ENCODE results near the gene KRTAP5-5.
"Not testable (repeated sequence)": the region's sequence is repeated elsewhere in the genome, so short reads cannot be mapped to it uniquely, and the experiment has no call there.

The KRTAP5-5 gene

DNA sequence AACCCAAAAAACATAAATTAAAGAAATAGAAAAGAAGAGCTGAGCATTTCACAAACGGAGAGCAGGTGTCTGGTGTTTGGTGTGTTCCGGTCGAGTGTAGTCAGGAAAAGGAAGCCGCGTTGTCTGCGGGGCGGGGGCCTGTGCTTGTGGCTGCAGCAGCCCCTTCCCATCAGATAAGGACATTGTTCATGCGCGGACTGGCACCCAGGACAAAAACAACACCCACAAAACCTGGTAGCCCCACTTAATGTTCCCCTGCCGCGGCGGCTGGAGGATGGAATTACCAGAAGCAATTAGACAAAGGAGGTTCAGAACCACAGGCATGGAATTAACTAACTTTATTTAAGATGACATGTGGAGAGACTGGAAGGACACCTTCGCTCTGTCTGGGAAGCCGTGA is 29.9 kb downstream of the KRTAP5-5 start:
- DNase-seq: no peak

DNA sequence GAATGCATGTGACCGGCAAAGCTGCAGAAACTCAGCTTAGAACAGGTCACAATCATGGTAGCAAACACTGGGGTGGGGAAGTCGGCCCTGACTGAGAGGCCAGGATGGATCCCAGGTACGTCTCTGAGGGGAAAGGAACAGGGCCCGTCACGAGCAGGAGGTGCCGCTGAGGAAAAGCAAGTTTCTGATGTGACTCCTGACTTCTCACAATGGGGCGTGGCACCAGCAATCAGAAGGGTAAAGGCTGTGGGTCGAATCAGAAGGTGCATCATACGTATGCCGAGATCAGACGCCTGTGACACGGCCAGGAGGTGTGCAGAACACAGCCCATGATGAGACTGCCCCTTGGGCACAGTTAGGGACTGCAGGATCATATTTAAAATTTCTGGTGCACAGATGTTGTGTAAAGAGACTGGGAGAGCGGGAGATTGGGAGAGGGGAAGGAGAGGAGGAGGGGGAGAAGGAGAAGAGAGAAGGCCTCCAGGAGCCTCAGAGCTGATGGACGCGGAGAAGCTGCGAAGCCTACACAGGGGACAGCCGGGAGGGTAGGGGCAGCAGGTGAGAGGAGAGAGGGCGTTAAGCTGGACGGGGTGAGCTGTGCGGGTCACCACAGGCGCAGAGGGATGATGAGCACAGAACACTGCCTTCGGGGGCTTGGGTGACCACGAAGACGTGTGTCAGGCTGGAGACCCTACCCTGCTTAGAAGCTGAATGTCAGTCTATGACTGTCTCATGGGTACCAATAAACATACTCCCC is 30.7 kb downstream of the KRTAP5-5 start:
- no peak for DNase-seq

DNA sequence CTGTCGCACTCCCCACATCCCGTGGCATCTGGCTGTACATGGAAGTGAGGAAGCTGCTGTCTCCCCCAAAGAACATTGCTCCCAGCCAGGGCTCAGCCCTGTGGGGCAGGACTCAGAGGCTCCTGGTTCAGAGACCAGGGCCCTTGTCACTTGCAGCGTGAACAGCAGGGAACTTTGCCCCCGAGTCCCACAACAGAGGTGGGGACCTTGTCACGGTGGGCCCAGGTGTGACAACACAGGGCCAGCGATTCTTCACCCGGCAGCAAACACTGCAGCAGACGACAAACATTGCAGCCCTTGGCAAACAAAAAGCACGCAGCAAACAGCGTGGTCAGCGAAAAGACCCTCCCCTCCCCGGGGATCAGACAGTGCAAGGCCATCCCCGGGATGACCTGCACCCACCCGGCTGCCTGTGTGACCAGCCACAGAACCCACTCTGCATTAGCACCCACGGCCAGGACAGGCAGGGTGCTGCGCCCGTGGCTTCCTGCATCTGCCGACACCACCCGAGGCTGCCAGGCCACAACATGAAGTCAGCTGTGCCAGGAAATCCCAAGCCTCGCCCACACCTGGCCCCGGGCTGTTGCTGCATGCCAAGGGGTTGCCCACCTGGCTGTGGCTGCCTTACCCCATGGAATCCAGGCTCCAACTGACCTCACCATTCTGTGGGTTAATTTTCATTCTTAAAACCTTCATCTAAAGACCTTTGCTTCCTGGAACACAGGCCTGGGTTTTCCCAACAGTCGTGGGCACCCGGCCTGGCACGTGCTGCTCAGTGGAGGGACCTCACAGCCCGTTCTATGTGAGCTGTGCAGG is 32.1 kb downstream of the KRTAP5-5 start:
- DNase-seq: not testable (repeated sequence)

DNA sequence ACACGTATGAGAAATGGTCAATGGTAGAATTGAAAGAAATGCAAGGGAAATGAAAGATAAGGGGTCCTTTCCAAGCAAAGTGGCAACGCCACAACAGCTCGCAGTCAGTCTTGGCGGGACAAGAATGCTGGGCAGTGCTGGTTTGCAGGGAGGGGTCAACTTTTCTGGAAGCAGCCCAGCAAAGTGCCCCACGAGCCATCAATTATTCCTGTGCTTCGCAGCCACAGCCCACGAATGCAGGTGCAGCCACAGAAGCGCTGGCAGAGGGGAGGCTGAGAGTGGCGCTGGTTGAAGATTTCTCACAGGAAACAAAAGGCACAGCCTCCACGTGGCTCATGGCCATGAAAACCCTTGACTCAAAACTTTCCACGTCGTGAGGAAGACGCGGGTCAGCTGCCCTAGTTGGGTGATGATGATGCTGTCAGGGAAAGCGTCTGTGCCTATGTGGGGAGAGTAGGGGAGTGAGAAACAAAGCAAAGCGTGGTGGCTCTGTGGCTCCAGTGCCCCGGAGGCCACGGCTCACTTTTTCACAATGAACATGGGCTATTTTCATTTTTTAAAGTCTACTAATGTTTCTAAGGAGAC is 33.2 kb downstream of the KRTAP5-5 start:
- DNase-seq: not testable (repeated sequence)

DNA sequence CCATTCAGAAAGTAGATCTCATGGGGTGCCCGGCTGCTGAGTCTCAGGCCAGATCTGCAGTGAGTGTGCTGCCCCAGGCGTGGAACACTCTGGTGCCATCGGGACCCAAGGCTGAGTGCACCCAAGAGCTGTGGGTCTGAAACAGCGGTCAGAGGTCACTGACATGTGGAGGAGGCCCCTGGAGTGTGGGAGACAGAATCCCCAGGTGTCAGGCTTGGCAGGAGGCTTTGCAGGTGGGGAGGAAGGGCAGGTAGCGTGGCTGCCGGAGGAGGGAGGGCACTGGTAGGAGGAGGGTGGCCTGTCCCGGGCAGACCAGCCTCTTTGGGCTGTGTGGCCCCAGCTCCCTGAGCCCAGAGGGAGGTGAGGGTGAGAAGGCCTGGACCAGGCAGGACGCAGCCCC is 35.7 kb downstream of the KRTAP5-5 start:
- DNase-seq: no peak

DNA sequence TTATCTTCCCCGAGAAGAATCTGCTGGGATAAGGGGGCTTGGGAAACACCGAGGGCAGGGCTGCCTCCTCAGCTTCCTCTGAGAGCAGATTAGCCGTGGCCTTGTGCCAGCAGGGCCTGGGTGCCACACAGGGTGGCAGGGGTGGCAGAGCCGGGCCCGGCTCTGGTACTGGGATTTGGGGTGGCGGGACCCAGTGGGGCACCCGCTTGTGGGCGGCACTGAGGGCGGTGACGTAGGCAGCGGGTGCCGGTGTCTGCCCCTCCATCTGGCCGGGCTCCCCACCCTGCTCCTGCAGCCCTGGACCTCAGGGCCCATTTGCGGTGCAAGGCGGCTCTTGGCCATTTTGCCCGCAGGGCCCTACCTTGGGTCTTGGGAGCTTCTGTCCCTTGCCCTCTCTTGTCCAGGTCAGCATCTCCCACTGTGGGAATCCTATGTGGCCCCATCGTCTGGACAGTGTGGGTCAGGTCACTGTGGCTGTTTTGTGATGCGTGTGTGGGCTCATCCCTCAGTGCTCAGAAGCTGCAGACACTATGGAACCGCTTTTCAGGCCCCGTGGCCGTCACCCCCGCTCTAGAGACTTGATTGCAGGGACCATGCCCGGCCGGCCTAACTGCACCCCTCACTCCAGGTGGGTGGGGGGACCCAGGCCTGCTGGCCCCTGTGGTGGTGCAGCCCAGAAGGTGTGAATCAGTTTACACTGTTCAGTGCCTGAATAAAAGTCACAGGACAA is 37.7 kb downstream of the KRTAP5-5 start:
- DNase-seq: no peak

DNA sequence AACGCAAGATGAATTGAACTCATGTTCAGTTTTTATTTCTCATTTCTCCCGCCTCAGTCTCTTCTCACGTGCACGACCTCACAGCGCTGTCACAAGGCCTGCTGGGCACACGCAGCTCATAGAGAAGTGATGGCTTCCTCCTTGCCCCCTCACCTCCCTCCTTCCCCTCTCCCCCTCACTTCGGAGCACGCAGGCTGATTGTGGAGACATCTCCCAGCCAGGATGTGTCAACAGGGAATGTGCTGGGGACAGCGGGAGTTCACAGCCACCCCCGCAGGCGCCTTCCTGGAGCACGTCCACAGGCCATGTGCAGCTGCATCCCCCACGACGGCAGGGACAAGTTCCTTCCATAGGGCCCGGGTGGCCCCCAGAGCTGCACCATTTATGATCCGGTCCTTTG is 38.3 kb downstream of the KRTAP5-5 start:
- DNase-seq: no peak

DNA sequence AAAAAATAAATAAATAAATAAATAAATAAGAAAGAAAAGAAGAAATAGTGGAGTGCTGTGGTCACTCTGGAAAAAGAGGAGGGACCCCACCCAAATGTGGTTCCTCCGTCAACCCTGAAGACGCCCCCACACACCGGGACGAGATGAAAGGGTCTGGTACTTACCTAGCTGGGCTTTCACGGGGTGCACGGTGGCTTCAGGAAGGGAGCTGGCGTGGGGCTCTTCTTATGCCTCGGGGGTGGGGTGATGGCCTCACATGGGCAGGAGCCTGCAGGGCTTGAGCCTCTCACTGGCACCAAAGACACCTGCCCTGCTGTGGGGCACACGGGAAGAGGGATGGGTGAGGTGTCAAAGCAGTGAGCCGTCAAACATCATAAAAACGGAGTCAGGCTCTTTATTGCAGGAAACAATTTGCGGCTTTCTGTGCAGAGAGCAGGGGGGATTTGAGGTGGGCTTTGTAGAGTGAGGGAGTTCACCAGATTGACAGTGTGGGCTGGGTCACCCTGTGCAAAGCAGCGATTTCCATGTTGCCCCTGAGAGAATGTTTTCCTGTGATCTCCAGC is 39.4 kb downstream of the KRTAP5-5 start:
- no peak for DNase-seq

DNA sequence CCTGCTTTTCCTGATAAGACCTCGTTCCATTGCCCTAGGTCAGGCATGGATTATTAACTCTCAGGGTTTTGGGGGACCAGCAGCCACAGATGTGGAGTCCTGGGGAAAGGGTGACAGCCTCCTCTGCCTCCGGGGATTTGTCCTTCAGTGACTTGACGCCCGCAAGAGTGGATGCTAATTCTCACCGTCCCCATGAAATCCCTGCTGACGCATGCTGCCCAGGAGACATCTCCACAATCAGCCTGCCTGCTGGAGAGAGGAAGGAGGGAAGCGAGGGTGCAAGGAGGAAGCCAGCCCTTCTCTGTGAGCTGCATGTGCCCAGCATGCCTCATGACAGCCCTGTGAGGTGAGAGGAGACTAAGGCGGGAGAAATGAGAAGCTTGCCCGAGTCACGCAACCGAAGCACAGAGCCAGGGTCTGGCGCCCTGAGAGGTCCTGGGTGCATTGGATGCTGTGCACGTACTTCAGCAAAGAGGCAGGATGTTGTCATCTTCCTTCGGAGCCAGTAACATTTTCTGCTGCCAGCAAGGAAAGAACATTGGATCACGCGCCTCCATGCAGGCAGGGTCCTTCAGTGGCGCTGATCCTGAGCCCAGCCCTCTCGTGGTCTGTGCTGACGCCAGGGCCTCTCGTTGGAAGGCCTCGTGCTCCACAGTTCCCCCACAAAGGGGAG is 40.1 kb downstream of the KRTAP5-5 start:
- DNase-seq: no peak

DNA sequence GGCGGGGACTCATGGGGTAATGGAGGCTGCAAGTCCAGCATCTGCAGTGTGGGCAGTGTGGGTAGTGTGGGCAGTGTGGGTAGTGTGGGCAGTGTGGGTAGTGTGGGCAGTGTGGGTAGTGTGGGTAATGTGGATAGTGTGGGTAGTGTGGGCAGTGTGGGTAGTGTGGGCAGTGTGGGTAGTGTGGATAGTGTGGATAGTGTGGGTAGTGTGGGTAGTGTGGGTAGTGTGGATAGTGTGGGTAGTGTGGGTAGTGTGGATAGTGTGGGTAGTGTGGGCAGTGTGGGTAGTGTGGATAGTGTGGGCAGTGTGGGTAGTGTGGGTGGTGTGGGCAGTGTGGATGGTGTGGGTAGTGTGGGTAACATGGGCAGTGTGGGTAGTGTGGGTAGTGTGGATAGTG is 40.9 kb downstream of the KRTAP5-5 start:
- not testable (repeated sequence) for DNase-seq

DNA sequence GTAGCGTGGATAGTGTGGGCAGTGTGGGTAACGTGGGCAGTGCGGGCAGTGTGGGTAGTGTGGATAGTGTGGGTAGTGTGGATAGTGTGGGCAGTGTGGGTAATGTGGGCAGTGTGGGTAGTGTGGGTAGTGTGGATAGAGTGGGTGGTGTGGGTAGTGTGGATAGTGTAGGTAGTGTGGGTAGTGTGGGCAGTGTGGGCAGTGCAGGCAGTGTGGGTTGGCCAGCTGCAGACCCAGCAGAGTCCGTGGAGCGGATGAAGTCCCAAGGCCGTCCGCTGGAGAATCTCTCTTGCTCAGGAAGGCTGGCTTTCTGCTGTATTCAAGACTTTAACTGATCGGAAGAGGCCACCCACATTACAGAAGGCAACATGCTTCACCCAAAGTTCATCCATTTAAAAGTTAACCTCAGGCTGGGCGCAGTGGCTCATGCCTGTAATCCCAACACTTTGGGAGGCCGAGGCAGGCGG is 41.4 kb downstream of the KRTAP5-5 start:
- DNase-seq: no peak

DNA sequence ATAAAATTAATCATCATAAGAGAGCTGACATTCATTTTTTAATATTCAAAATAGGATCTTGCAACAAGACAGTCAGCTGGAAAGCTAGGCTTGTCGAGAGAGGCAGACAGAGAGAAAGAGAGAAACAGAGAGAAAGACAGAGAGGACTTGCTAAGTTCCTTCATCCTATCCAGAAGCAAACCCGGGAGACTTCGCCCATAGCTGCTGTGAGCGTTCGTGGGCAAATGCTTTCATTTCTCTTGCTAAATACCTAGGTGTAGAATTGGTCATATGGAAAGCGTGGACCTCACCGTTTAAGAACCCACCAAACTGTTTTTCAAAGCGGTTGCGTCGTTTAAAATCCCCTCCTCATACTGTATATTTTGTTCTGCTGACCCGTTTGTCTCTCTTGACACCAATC is 42.1 kb downstream of the KRTAP5-5 start:
- DNase-seq: no peak

DNA sequence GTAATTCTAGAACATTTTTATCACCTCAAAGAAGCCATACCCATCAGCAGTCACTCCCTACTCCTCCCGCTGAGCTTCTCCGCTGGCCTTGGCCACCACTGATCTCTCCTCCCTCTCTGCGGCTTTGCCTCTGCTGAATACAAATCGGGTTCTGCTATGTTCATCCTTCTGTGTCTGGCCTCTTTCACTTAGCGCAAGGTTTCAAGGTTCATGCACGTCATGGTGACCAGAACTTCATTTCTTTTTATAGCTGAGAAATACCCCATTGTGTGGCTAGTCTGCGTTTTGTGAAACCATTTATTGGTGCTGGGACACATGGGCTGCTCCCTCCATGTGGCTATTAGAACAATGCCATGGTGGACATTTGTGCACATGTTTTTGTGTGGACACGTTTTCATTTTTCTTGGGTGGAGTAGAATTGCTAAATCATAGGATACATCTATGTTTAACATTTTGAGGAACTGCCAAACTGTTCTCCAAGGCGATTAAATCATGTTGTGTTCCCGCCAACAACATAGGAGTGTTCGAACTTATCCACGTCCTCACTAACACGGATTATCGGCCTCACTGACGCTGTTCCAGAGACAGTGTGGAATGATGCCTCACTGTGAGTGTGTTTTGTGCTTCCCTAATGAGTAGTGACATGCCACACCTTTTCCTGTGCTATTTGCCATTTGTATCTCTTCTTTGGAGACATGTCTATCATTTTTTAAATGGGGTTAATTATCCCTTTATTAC is 43.2 kb downstream of the KRTAP5-5 start:
- no peak for DNase-seq

DNA sequence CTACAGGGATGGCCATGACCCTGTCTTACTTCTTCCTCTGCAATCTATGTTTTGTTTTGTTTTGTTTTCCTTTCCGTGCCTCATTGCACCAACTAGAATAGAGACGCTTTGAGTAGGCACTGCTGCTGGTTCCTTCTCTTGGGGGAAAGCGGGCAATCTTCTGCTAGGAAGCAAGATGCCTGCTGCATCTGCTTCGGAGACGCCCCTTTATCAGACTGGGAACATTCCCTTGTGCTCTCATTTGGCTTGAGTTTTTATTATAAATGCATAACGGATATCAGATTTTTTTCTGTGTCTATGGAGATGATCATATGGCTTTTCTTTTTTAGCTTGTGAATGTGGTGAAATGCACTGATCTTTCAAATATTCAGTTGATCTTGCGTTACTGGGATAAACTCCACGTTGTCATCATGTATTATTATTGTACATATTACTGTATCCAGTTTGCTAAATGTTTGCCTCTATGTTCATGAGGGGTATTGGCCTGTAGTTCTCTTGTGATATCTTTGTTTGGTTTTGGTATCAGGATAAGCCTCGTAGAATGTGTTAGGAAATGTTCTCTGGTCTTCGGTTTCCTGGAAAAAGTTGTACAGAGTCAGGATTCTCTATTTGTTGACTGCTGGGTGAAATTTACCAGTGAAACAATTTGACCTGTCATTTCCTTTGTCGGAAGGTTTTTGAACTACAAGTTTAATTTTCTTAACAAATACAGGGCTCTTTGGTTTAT is 44.0 kb downstream of the KRTAP5-5 start:
- no peak for DNase-seq

DNA sequence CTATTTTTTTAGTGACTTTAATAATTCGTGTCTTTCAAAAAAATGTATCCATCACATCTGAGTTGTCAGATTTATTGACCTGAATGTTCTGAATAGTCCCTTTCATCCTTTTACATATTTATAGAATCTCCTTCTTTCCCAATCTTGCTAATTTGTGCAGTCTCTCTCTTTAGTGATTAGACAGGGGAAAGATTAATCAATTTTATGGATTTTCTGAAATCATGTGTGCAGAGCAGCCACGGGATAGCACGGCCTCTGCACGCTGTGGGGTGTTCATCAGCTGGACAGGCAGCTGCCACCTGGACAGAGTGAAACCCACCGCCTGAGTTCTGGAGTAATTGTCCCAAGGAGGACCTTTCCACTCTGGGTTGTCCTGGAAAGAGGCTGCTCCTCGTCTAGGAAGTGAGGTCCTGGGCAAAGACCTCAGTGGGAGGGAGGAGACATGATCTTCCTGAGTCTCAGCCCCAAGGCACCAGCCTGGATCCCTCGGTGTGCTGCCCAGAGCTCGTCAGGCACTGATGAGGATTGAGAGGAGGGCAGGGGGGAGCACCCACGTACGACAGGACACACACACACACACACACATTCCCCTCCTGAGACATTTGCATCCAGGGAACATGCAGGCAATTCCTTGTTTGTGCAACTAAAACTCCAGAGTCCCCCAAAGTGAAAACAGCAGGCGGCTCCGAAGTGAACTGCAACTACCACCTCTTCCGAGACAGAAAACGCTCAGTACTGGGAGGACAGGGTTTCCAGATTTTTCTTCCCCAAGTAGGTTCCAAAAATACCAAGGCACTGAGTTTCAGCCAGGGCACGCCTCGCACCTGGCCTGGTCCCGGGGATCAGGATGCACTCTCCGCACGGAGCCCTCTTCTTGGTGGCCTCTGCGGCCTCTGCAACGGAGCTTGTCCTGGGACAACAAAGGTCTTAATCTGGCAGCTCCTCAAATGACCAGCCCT is 44.9 kb downstream of the KRTAP5-5 start:
- DNase-seq: no peak

DNA sequence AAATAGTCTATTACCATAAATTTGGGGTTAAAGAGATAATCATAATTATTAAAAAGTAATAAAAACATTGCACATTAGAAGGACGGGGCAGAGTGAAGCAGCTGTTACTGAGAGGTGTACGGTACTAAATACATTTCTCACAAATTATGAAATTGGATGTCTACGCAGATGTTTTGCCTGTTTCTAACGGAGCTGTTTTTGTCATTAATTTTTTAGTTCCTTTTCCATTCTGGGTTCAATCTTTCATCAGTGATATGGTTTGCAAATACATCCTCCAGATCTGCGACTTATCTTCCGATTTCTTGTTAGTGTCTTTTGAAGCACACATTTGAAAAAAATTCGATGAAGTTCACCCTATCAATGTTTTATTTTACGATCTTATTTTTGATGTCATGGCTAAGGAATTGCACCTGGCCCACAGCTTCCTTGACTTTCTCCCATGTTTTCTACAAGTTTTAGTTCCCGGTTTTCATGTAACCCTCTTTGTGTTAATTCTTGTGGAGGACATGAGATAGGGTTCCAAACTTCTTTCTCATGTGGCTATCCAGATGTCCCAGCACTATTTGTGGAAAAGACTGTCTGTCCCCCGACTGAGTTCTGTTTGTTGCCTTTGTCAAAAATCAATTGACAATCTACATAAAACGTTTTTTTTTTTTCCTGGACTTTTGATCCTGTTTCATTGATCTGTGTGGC is 46.1 kb downstream of the KRTAP5-5 start:
- no peak for DNase-seq

DNA sequence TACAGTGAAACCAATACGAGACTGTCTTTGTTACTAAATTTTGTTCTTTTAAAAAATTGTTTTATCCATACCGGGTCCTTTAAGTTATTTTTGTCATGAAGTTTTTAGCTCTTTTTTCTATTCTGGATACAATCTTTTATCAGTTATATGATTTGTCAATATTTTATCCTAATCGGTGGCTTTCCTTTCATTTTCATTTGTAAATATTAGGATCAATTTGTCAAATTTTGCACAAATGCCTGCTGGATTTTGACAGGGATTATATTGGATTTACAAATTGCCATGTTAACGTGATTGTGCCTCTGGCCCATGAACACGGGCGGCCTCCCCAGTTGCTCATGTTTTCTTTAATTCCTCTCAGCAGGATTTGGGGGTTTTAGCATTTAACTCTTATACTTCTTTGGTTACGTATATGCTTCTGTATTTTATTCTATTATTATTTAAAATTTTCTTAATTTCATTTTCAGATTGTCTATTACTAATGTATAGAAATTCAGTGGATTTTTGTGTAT is 46.7 kb downstream of the KRTAP5-5 start:
- no peak for DNase-seq

DNA sequence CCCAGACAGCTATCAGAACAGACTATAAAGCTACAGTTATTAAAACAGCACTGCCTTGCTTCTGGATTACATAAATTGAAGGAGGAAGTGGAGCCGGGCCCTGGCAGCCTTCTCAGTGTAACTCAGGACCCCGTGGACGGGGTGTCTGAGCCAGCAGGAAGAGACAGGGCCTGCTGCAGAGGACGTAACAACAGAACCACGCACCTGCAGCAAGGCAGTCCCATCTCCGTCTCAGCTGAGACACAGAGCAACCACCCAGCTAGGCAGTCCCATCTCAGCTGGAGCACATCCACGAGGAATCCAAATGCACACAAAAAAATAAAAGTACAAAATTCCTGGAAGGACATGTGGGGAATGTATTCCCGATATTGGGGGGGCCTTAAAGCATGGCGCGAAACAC is 50.3 kb downstream of the KRTAP5-5 start:
- DNase-seq: no peak
